C4-2B (cell line): ENCODE measurements around the gene PAIP2.

ENCODE experiments used
- ZFX ChIP-seq: fragments of 450-650 bp; IDR thresholded peaks from 2 replicates; pipeline ENCODE4 v1.6.1; 2017
- TF ChIP-seq, protein P1 (sequence below): fragments of 450-650 bp; conservative IDR thresholded peaks from 2 replicates; pipeline ENCODE4 v1.5.1; 2017; ENCODE audit warnings: mild to moderate bottlenecking

- TF ChIP-seq, protein P1, sequence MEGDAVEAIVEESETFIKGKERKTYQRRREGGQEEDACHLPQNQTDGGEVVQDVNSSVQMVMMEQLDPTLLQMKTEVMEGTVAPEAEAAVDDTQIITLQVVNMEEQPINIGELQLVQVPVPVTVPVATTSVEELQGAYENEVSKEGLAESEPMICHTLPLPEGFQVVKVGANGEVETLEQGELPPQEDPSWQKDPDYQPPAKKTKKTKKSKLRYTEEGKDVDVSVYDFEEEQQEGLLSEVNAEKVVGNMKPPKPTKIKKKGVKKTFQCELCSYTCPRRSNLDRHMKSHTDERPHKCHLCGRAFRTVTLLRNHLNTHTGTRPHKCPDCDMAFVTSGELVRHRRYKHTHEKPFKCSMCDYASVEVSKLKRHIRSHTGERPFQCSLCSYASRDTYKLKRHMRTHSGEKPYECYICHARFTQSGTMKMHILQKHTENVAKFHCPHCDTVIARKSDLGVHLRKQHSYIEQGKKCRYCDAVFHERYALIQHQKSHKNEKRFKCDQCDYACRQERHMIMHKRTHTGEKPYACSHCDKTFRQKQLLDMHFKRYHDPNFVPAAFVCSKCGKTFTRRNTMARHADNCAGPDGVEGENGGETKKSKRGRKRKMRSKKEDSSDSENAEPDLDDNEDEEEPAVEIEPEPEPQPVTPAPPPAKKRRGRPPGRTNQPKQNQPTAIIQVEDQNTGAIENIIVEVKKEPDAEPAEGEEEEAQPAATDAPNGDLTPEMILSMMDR, result no peak
- TF ChIP-seq ZFX, result no peak
Observed at GRCh38 chr5:139392678-139393496, 51.2 kb downstream of the PAIP2 start.
